ACHN (cell line): ENCODE data around the gene DEGS2.

Source experiments
- DNase-seq: peaks from one replicate; pipeline ENCODE4 v3.0.0-alpha.2; 2015
- in situ Hi-C: cut with HindIII; loops from 2 replicates; pipeline ENCODE4 v1.10.0; 2017; ENCODE audit warnings: low sequenced_read_pairs, low pct_ligation_motif_present, low pct_unique_long_range_greater_than_20kb

DEGS2 gene

GRCh38 chr14:100155049-100155621 is 4.3 kb downstream of the DEGS2 start:
- in situ Hi-C loops, result no loop called here
- DNase-seq, result peak; percentile 31

- in situ Hi-C loops, result no loop called here
- DNase-seq, result no peak
These were observed 5.9 kb downstream of the DEGS2 start for GRCh38 chr14:100153560-100153959.

GRCh38 chr14:100152091-100152490 is 7.4 kb downstream of the DEGS2 start:
- in situ Hi-C loops, result no loop called here

GRCh38 chr14:100150932-100151587 is 8.4 kb downstream of the DEGS2 start:
- in situ Hi-C loops, result no loop called here
- DNase-seq, result no peak

More at GRCh38 chr14:100152091-100152490, 7.4 kb downstream of the DEGS2 start:
- no peak for DNase-seq

- in situ Hi-C loops, result no loop called here
- no peak for DNase-seq
These were observed 9.4 kb downstream of the DEGS2 start for GRCh38 chr14:100149851-100150611.

- no peak for DNase-seq
- in situ Hi-C loops, result no loop called here
These were observed 10.4 kb downstream of the DEGS2 start for GRCh38 chr14:100148837-100149731.

DNA sequence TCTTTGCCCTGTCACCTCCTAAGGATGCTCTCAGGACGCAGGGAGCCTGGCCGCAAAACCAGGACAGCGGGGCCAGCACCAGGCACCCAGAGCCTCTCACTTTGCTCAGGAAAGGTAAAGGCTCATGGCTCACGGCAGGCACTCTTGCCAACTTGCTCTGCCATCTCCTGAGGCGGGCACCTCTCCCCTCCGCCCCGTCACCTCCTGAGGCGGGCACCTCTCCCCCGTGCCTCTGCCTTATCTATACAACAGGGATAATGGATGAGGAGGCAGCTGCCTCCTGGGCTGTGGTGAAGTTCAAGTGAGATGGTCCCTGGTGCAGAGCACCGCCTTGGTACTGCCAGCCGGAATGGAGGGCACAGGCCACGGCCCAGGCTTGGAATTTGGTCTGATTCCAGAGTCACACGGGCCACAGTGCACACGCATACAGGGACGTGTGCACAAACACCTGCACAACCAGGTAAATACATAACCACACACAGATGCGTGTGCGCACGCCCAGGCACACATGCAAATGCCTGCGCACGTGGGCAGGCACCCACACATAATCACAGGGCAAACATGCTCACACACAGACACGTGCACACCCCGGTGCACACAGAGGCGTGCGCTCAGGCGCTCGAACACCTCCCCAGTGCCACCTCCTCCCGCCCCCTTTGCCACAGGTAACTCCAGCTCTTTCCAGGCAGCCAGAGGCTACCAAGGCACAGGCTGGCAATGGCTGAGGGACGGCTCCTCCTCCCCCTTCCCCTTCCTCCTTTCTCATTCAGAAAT is 11.6 kb downstream of the DEGS2 start:
- no peak for DNase-seq
- in situ Hi-C loops, result no loop called here

DNA sequence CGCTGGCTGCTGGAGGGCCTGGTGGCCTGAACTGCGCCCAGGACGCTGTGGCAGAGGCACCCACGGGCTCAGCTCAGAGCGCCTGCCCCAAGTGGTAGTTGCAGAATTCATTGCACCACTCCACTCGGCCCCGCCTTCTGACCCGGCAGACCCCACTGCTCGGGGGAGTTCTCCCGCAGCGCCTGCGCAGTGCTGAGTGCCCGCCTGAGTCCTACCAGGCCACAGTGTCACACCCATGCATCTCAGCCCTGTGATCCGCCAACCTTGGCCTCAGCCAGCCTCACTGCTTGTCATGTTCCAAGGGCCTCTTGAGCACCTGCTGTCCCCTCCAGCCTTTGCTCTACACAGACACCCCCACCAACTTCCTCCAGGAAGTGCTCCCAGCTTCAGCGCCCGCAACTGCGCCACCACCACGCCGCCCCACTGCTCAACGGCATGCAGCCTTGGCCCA is 12.2 kb downstream of the DEGS2 start:
- DNase-seq, result no peak
- in situ Hi-C loops, result no loop called here

GRCh38 chr14:100146531-100147091 is 12.8 kb downstream of the DEGS2 start:
- in situ Hi-C loops, result no loop called here
- DNase-seq, result no peak

DNA sequence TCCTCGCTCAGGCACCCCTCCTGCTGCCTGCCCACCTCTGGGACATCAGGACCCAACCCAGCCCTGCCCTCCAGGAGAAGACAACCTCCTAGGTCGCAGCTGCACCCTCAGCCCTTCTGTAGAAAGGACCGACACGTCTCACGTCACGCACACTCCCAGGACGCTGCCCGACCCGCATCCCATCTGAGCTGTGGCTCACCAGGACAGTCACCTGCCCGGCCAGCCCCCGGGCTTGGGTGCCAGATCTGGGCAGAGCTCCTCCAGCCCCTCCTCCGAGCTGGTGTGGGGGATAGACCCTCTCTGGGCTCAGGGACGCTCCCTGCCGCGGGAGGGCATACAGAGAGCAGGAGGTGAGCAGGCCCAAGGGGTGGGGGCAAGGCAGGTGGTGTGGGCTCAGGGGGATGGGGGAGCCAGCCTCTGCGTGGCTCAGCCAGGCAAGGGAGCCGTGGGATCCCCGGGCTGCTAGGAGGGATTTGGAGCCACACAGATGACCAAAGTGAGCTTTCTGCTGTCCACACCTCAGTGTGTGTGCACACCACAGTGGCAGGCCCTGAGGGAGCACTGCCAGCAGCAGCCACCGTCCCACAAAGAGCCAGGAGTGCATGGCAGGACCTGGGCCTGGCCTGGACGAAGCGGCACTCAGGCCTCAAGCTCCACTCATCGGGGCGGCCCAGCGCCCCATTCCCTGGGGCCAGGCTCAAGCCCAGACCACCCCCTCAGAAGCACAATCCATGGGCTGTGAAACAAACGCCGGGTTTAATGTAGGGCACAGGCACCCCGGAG is 13.6 kb downstream of the DEGS2 start:
- in situ Hi-C loops, result no loop called here

DNA sequence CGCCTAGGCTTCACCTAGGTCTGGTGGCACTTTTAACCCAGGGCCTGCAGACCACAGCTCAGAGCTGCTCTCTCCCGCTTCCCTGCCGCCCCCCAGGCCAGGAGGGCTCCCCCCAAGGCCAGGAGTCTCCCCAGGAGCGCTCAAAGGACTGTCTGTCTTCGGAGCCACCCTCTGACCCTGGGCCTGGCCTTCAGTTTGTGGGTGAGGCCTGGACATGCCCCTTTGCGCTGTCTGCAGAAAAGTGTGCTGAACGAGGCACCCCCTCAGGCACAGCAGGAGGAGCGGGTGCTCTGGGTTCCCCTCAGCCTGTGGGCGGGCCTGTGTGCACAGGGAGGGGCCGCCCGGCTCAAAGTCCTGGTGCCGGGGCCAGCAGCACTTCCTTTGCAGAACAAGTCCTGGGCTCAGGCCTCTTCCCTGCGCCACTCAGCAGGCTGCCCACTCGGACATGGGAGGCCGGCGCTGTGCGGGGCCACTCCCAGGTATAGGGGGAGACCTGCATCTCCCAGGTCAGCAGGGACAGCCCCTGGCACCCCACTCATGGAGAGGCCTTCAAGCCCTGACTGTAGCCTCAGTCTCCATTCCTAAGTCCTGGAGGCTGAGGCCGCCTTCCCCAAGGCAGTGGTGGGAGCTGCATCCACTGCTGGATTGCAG is 14.3 kb downstream of the DEGS2 start:
- DNase-seq, result no peak
- in situ Hi-C loops, result no loop called here

More for the DNA sequence above, 13.6 kb downstream of the DEGS2 start:
- DNase-seq, result no peak

GRCh38 chr14:100144645-100144995 is 14.8 kb downstream of the DEGS2 start:
- DNase-seq, result no peak
- in situ Hi-C loops, result no loop called here

- in situ Hi-C loops, result no loop called here
- DNase-seq, result no peak
These were observed 15.5 kb downstream of the DEGS2 start for GRCh38 chr14:100143934-100144333.

DNA sequence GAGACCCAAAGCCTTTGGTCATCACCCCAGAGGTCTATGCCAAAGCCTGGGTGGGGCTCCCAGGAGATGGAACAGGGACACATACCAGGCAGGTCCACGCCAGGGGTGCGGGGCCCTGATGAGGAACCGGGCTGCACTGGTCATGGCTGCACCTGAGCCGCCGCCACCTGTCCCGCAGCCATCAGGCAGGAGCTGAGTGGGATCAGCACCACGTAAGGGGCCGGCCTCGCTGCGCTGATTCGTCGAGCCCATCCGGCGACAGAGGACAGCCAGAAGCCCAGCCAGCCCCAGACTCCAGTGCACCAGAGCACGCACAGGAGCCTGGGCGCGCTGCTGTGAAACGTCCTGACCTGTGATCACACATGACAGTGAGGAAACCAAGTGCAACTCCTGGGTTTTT is 15.9 kb downstream of the DEGS2 start:
- no peak for DNase-seq
- in situ Hi-C loops, result no loop called here

- DNase-seq, result no peak
- in situ Hi-C loops, result no loop called here
These were observed 17.1 kb downstream of the DEGS2 start for GRCh38 chr14:100142073-100143040.

DNA sequence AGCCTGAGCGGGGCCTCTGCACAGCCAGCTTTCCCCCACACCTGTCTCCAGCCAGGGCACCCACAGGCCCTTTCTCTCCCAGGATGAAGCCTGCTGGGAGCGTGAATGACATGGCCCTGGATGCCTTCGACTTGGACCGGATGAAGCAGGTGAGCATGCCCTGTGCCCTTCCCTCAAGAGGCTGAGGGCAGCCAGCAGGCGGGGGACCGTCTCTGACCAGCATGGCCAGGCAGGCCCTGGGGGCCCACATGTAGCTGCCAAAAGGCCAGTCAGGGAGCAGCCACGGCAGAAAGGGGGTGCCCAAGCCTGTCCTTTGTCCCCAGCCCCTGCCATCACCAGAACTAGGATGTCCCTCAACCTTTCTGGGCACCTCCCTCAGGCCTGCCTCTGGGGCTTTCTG is 18.3 kb downstream of the DEGS2 start:
- in situ Hi-C loops, result no loop called here

More for the DNA sequence above, 18.3 kb downstream of the DEGS2 start:
- no peak for DNase-seq
